Measurements from ENCODE around the gene STARD3NL. TPM values are rescaled to one million over a fixed set of nuclear protein-coding genes. Genes with fewer than 3 reads are reported as not detected.

STARD3NL gene
- total RNA-seq, 4 donors from 2014 or later = 4.1 to 22.1 (median 17.9) TPM

DNA sequence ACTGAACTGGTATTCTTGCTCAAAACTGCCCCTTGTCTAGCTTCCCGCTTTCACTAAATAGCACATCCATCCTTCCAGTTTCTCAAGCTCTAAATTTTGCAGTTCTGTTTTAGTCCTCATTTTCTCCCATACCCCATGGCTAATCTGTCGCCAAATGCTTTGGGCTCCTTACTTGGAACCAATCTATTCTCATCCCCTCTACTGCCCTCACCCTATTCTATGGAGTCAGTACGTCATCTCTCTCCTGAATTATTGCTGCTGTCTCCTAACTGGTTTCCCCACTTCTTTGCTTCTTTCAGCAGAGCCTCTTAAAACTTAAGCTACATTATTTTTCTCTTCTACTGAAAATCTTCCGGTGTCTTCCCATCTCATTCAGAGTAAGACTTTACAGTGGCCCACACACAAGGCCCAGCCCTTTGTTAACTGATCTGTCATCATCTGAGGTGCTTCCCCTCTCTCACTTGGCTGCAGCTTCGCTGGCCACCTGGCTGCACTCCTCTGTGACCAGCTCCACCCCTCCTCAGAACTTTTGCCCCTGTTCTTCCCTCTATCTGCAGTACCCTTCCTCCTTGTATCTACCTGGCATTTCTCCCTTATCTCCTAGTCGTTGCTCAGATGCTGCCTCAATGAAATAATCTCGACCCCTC, 9.9 kb downstream of the STARD3NL start:
- TF ChIP-seq CTCF (IDR thresholded peaks at IDR 0.05) (no peak), POLR2A (IDR thresholded peaks at IDR 0.05) (no peak)
- H3K36me3 ChIP-seq = no peaks in the 10 kb centered on the region
- intact Hi-C loops (cut with DNase I) = no loop called here
- H3K27ac ChIP-seq = no peak overlapping the region
- H3K4me1 ChIP-seq = peaks cover 0 to 13% (median 0%) of the 10 kb centered on the region in 3 donors
- no peak for DNase-seq
- peaks cover 0 to 10% (median 4%) of the 10 kb centered on the region in 3 donors for H3K9me3 ChIP-seq
- H3K27me3 ChIP-seq = no peaks in the 10 kb centered on the region
- 66 to 71% methylated on average over 7 of the region's 7 CpGs for WGBS, 2 donors
- no peak overlapping the region for H3K4me3 ChIP-seq

DNA sequence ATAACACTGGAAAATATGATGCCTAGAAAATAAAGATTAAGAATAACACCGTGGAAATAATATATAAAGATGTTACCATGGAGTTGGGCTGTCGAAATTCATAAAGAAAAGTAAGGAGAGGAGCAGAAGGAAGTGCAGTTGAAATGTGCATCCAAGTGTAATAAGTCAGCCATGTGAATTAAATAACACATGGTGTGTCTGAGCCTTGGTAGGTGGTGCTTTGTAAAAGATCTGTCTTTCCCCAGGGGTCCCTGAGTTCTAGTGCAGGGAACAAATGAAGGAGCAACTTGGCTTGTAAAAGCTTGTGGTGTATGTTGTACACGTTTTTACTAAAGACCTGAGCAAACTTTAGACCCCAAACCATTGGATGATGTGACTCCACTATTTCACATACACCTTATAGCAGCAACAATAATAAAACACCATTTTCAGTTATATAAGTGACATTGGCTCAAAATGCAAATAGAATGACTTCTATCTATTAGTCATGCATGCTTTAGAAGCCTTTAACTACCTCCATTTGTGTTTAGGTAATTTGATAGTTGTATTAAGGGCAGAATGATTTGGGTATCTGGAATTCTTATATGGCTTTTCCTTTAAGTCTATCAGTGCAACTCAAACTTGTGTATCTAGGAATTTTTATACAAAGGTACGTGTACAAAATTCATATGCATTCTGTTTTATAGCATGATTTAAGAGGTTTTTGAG, 11.3 kb downstream of the STARD3NL start:
- Histone ChIP-seq H3K27ac (no peak overlapping the region), H3K4me3 (no peak overlapping the region), H3K36me3 (no peaks in the 10 kb centered on the region), H3K4me1 (peaks cover 0 to 9% (median 0%) of the 10 kb centered on the region in 3 donors), H3K27me3 (no peaks in the 10 kb centered on the region), H3K9me3 (peaks cover 0 to 10% (median 4%) of the 10 kb centered on the region in 3 donors)
- intact Hi-C loops (cut with DNase I) = no loop called here
- TF ChIP-seq CTCF (IDR thresholded peaks at IDR 0.05) = no peak
- TF ChIP-seq POLR2A (IDR thresholded peaks at IDR 0.05) = no peak
- DNase-seq = no peak
- 66 to 80% methylated on average over 4 of the region's 4 CpGs for WGBS, 2 donors

DNA sequence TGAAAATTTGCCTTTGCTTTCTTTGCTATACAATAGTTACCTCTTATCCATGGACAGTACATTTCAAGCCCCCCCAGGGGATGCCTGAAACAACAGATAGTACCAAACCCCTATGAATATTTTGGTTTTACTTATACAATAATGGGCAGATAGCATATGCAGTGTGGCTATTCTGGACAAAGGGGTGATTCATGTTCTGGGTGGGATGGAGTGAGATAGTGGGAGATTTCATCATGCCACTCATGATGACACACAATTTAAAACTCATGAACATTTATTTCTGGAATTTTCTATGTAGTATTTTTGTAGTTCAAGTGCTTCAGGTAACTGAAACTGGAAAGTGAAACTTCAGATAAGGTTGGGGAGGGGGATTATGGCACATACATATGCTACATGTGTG, 12.0 kb downstream of the STARD3NL start:
- peaks cover 0 to 9% (median 0%) of the 10 kb centered on the region in 3 donors for H3K4me1 ChIP-seq
- no peaks in the 10 kb centered on the region for H3K27me3 ChIP-seq
- no peak overlapping the region for H3K27ac ChIP-seq
- H3K4me3 ChIP-seq = no peak overlapping the region
- TF ChIP-seq POLR2A (IDR thresholded peaks at IDR 0.05) (no peak), CTCF (IDR thresholded peaks at IDR 0.05) (no peak)
- no peaks in the 10 kb centered on the region for H3K36me3 ChIP-seq
- intact Hi-C loops (cut with DNase I) = no loop called here
- no peak for DNase-seq
- peaks cover 0 to 10% (median 4%) of the 10 kb centered on the region in 3 donors for H3K9me3 ChIP-seq

GRCh38 chr7:38191791-38192190, 13.7 kb downstream of the STARD3NL start:
- Histone ChIP-seq H3K4me3 (no peak overlapping the region), H3K9me3 (peaks cover 0 to 10% (median 4%) of the 10 kb centered on the region in 3 donors), H3K36me3 (no peaks in the 10 kb centered on the region), H3K27me3 (no peaks in the 10 kb centered on the region), H3K27ac (no peak overlapping the region), H3K4me1 (peaks cover 0 to 16% (median 3%) of the 10 kb centered on the region in 3 donors)
- DNase-seq = no peak
- 87 to 97% methylated on average over 1 of the region's 1 CpG for WGBS, 2 donors
- TF ChIP-seq CTCF (IDR thresholded peaks at IDR 0.05) (no peak), POLR2A (IDR thresholded peaks at IDR 0.05) (no peak)
- intact Hi-C loops (cut with DNase I) = no loop called here

GRCh38 chr7:38192327-38192726, 14.3 kb downstream of the STARD3NL start:
- no peak for DNase-seq
- H3K36me3 ChIP-seq = no peaks in the 10 kb centered on the region
- peaks cover 0 to 10% (median 4%) of the 10 kb centered on the region in 3 donors for H3K9me3 ChIP-seq
- H3K4me1 ChIP-seq = peaks cover 0 to 17% (median 9%) of the 10 kb centered on the region in 3 donors
- H3K4me3 ChIP-seq = no peak overlapping the region
- H3K27me3 ChIP-seq = no peaks in the 10 kb centered on the region
- no peak for TF ChIP-seq CTCF (IDR thresholded peaks at IDR 0.05)
- TF ChIP-seq POLR2A (IDR thresholded peaks at IDR 0.05) = no peak
- WGBS, 2 donors = 90 to 94% methylated on average over 2 of the region's 2 CpGs
- no peak overlapping the region for H3K27ac ChIP-seq
- intact Hi-C loops (cut with DNase I) = no loop called here

Measured in esophagus squamous epithelium (tissue), 5 donors.